ENCODE measurements around the gene OGFR.

GRCh38 chr20:62795023-62795761, 9.4 kb upstream of the OGFR start:
- TF ChIP-seq POLR2A (IDR thresholded peaks at IDR 0.05; ENCODE audit: low read depth, low read length) (no peak), TAF1 (IDR thresholded peaks at IDR 0.05; ENCODE audit: low read depth, low read length) (0 out of 2 replicates have a peak, but pooled peaks have one; percentile 12), POLR2AphosphoS5 (IDR thresholded peaks at IDR 0.05; ENCODE audit: low read depth, low read length) (no peak), SPI1 (IDR thresholded peaks at IDR 0.05; ENCODE audit: low read depth, low read length) (no peak)
